Measurements from ENCODE around the gene SPINK5. TPM values are rescaled to one million over a fixed set of nuclear protein-coding genes. Genes with fewer than 3 reads are reported as not detected.

The SPINK5 gene
- polyA plus RNA-seq, 1 donor from 2014 or later: 1.8 TPM

- H3K9ac ChIP-seq (ENCODE audit: low read length): no peak overlapping the region
- no peak overlapping the region for H3K27ac ChIP-seq (ENCODE audit: low read length)
- H2AFZ ChIP-seq (ENCODE audit: low read depth, low read length): no peak overlapping the region
- TF ChIP-seq SMC3 (conservative IDR thresholded peaks at IDR 0.05; ENCODE audit: poor library complexity) (no peak), CTCF (IDR thresholded peaks at IDR 0.05; ENCODE audit: poor library complexity, severe bottlenecking) (no peak), EZH2 (IDR thresholded peaks at IDR 0.05; ENCODE audit: borderline replicate concordance, insufficient read depth, low read length, poor library complexity, severe bottlenecking) (no peak), RAD21 (conservative IDR thresholded peaks at IDR 0.05) (no peak), POLR2AphosphoS5 (IDR thresholded peaks at IDR 0.05) (no peak), EP300 (conservative IDR thresholded peaks at IDR 0.05; ENCODE audit: poor library complexity, severe bottlenecking) (no peak), TAF1 (IDR thresholded peaks at IDR 0.05; ENCODE audit: low read depth) (no peak), MXI1 (conservative IDR thresholded peaks at IDR 0.05; ENCODE audit: poor library complexity, severe bottlenecking) (no peak), REST (IDR thresholded peaks at IDR 0.05; ENCODE audit: borderline replicate concordance) (no peak)
- no peak overlapping the region for H3K4me2 ChIP-seq (ENCODE audit: low read length)
- no peaks in the 10 kb centered on the region for H3K9me3 ChIP-seq (ENCODE audit: low read length)
- H3K27me3 ChIP-seq (ENCODE audit: insufficient read depth, low read depth, low read length): no peaks in the 10 kb centered on the region
- H3K4me3 ChIP-seq (ENCODE audit: low read length): no peak overlapping the region
- no peaks in the 10 kb centered on the region for H3F3A ChIP-seq (ENCODE audit: insufficient read depth, low read length, poor library complexity, severe bottlenecking)
- no peaks in the 10 kb centered on the region for H3K9me2 ChIP-seq (ENCODE audit: insufficient read depth, low read length)
- H3K36me3 ChIP-seq (ENCODE audit: insufficient read depth, low read length): no peaks in the 10 kb centered on the region
- no peaks in the 10 kb centered on the region for H4K20me1 ChIP-seq (ENCODE audit: insufficient read depth)
- H3K79me2 ChIP-seq (replicated peaks; ENCODE audit: insufficient read depth, low read length): no peaks in the 10 kb centered on the region
These were observed 108.6 kb downstream of the SPINK5 start for GRCh38 chr5:148172377-148172776.

- H3K9ac ChIP-seq (ENCODE audit: low read length): no peak overlapping the region
- no peak overlapping the region for H3K4me3 ChIP-seq (ENCODE audit: low read length)
- no peaks in the 10 kb centered on the region for H4K20me1 ChIP-seq (ENCODE audit: insufficient read depth)
- no peak overlapping the region for H3K4me2 ChIP-seq (ENCODE audit: low read length)
- no peaks in the 10 kb centered on the region for H3K36me3 ChIP-seq (ENCODE audit: insufficient read depth, low read length)
- H2AFZ ChIP-seq (ENCODE audit: low read depth, low read length): no peak overlapping the region
- no peaks in the 10 kb centered on the region for H3K9me2 ChIP-seq (ENCODE audit: insufficient read depth, low read length)
- H3F3A ChIP-seq (ENCODE audit: insufficient read depth, low read length, poor library complexity, severe bottlenecking): no peaks in the 10 kb centered on the region
- H3K79me2 ChIP-seq (replicated peaks; ENCODE audit: insufficient read depth, low read length): no peaks in the 10 kb centered on the region
- H3K9me3 ChIP-seq (ENCODE audit: low read length): no peaks in the 10 kb centered on the region
- no peaks in the 10 kb centered on the region for H3K27me3 ChIP-seq (ENCODE audit: insufficient read depth, low read depth, low read length)
- H3K27ac ChIP-seq (ENCODE audit: low read length): no peak overlapping the region
- TF ChIP-seq EP300 (conservative IDR thresholded peaks at IDR 0.05; ENCODE audit: poor library complexity, severe bottlenecking): no peak
- no peak for TF ChIP-seq MXI1 (conservative IDR thresholded peaks at IDR 0.05; ENCODE audit: poor library complexity, severe bottlenecking)
- TF ChIP-seq SMC3 (conservative IDR thresholded peaks at IDR 0.05; ENCODE audit: poor library complexity): no peak
- TF ChIP-seq RAD21 (conservative IDR thresholded peaks at IDR 0.05): no peak
- TF ChIP-seq TAF1 (IDR thresholded peaks at IDR 0.05; ENCODE audit: low read depth): no peak
- no peak for TF ChIP-seq REST (IDR thresholded peaks at IDR 0.05; ENCODE audit: borderline replicate concordance)
- TF ChIP-seq POLR2AphosphoS5 (IDR thresholded peaks at IDR 0.05): no peak
- TF ChIP-seq CTCF (IDR thresholded peaks at IDR 0.05; ENCODE audit: poor library complexity, severe bottlenecking): no peak
- TF ChIP-seq EZH2 (IDR thresholded peaks at IDR 0.05; ENCODE audit: borderline replicate concordance, insufficient read depth, low read length, poor library complexity, severe bottlenecking): no peak
These were observed 112.7 kb downstream of the SPINK5 start for GRCh38 chr5:148176480-148176879.

Data from neural cell (in vitro differentiated cells).